GM21367 (cell line): ENCODE results near the gene FBLL1.
"Not testable (repeated sequence)": the region's sequence is repeated elsewhere in the genome, so short reads cannot be mapped to it uniquely, and the experiment has no call there.

Experiments used
- ATAC-seq: cut with Tn5 transposase; IDR thresholded peaks from one replicate; pipeline ENCODE4 v1.9.1; 2021; ENCODE audit not compliant: unreplicated experiment

The FBLL1 gene

GRCh38 chr5:168528521-168529373, at the start of gene FBLL1:
TSS of gene FBLL1 (plus strand) at chr5:168529305. CDS start at chr5:168529505, 200 bp downstream.
- ATAC-seq: no peak

GRCh38 chr5:168480601-168481000, 48.5 kb upstream of the FBLL1 start:
- ATAC-seq: no peak

- ATAC-seq: peak; percentile 98
These were observed 47.7 kb upstream of the FBLL1 start for GRCh38 chr5:168481330-168481788.

- ATAC-seq: no peak
These were observed 46.7 kb upstream of the FBLL1 start for GRCh38 chr5:168482361-168482760.

GRCh38 chr5:168486136-168486879, 42.8 kb upstream of the FBLL1 start, which contains the start of gene RARS1:
TSS of gene RARS1 (plus strand) at chr5:168486471. CDS start at chr5:168486499, 28 bp downstream.
- ATAC-seq: peak; percentile 77

- no peak for ATAC-seq
These were observed 40.0 kb upstream of the FBLL1 start for GRCh38 chr5:168489059-168489458.

- no peak for ATAC-seq
These were observed 35.0 kb upstream of the FBLL1 start for GRCh38 chr5:168494057-168494555.

GRCh38 chr5:168502563-168503237, 26.4 kb upstream of the FBLL1 start:
- no peak for ATAC-seq

- no peak for ATAC-seq
These were observed 15.2 kb upstream of the FBLL1 start for GRCh38 chr5:168513861-168514428.

GRCh38 chr5:168525856-168526255, 3.2 kb upstream of the FBLL1 start:
- ATAC-seq: no peak

- ATAC-seq: no peak
These were observed 1.3 kb upstream of the FBLL1 start for GRCh38 chr5:168527756-168528295.

- ATAC-seq: no peak
These were observed 499 bp downstream of the FBLL1 start for GRCh38 chr5:168529374-168530234.

- ATAC-seq: no peak
These were observed 1.6 kb downstream of the FBLL1 start for GRCh38 chr5:168530621-168531150.

- ATAC-seq: no peak
These were observed 2.1 kb downstream of the FBLL1 start for GRCh38 chr5:168531191-168531590.

GRCh38 chr5:168531987-168532864, 3.1 kb downstream of the FBLL1 start:
- no peak for ATAC-seq

- not testable (repeated sequence) for ATAC-seq
These were observed 5.2 kb downstream of the FBLL1 start for GRCh38 chr5:168534351-168534750.

- no peak for ATAC-seq
These were observed 8.1 kb downstream of the FBLL1 start for GRCh38 chr5:168537176-168537575.

- no peak for ATAC-seq
These were observed 20.4 kb downstream of the FBLL1 start for GRCh38 chr5:168549554-168549953.
